HCT116 (cell line): ENCODE measurements around the gene SAMD1.

Source experiments
- CEBPB ChIP-seq: IDR thresholded peaks from 2 replicates; pipeline ENCODE4 v1.6.1; 2012; ENCODE audit warnings: low read depth
- EGR1 ChIP-seq: IDR thresholded peaks from 2 replicates; pipeline ENCODE4 v1.6.1; 2012; ENCODE audit warnings: low read depth
- EZH2 ChIP-seq: fragments of 200-600 bp; sonication (generic); IDR thresholded peaks from 2 replicates; pipeline ENCODE4 v1.6.1; 2017; ENCODE audit warnings: antibody characterized with exemption, mixed run types
- EZH2phosphoT487 ChIP-seq: fragments of 200-600 bp; IDR thresholded peaks from 2 replicates; pipeline ENCODE4 v1.6.1; 2018; ENCODE audit warnings: antibody characterized with exemption, borderline replicate concordance
- JUND ChIP-seq: IDR thresholded peaks from 2 replicates; pipeline ENCODE4 v1.6.1; 2012
- POLR2A ChIP-seq: IDR thresholded peaks from 2 replicates; pipeline ENCODE4 v1.7.0; 2011; ENCODE audit warnings: borderline replicate concordance; ENCODE audit not compliant: insufficient read depth, insufficient read length; ENCODE audit errors: extremely low read depth
- POLR2AphosphoS5 ChIP-seq: IDR thresholded peaks from 2 replicates; pipeline ENCODE4 v1.6.1; 2011; ENCODE audit warnings: mild to moderate bottlenecking, low read depth, low read length, moderate library complexity
- RAD21 ChIP-seq: IDR thresholded peaks from 2 replicates; pipeline ENCODE4 v1.6.1; 2012; ENCODE audit warnings: low read depth, mild to moderate bottlenecking
- YY1 ChIP-seq: IDR thresholded peaks from 2 replicates; pipeline ENCODE4 v1.6.1; 2011; ENCODE audit warnings: low read length, low read depth, moderate library complexity, mild to moderate bottlenecking; ENCODE audit not compliant: insufficient replicate concordance; ENCODE audit errors: extremely low read depth
- TF ChIP-seq, protein P1 (sequence below), 3 experiments: fragments of 200-600 bp in 1 of 3; sonication (generic) in 1 of 3; IDR thresholded peaks in 2 of 3; conservative IDR thresholded peaks in 1 of 3; 2 replicates each; pipeline ENCODE4 v1.5.1; 2012 to 2017; ENCODE audit warnings: low read depth in 2 of 3, low read length in 2 of 3, antibody characterized with exemption in 1 of 3, borderline replicate concordance in 1 of 3, control low read depth in 1 of 3, mild to moderate bottlenecking in 1 of 3, mixed read lengths in 1 of 3, mixed run types in 1 of 3, moderate library complexity in 1 of 3; ENCODE audit not compliant: insufficient read depth in 1 of 3
- TF ChIP-seq, protein P2 (sequence below): IDR thresholded peaks from 2 replicates; pipeline ENCODE4 v1.6.1; 2012; ENCODE audit warnings: low read depth
- TF ChIP-seq, protein P3 (sequence below): IDR thresholded peaks from 2 replicates; pipeline ENCODE4 v1.6.1; 2012

DNA sequence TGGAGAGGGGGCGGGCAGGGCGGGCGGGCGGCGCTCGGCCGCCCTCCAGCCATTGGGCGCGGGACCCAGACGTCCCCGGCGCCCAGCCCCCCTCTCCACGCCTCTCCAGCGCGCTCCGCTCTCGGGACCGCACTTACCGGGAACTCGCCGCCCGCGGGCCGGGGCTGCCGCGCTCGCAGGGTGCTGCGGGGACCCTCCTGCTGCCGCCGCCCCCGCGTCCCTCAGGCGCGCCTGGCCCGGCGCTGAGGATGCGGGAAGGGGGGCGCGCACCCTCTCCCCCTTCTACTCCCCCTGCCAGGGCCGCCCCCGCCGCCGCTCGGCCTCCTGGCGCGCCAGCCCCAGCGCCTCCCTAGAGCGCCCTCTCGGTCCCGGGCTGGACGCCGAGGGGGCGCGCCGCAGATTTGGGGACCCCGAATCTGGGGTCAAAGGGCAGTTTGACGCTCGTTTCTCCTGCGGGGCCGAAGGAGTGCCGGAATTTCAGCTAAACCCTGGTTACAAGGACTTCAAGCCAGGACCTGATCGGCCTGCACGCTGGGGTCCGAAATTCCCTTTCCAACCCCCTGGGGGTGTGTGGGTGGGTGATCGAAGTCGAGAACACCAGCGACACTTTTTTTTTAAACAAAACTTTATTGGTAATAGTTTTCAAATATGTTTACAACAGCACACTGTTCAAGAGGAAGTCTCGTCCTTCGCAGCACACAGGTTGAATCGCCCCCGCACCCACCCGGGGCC, 696 bp upstream of the SAMD1 start:
- TF ChIP-seq CEBPB (no peak), EZH2 (no peak), POLR2A (no peak), RAD21 (no peak), JUND (no peak), POLR2AphosphoS5 (peak; percentile 78), EGR1 (peak; percentile 79), EZH2phosphoT487 (no peak), YY1 (no peak)
- TF ChIP-seq, protein P1, sequence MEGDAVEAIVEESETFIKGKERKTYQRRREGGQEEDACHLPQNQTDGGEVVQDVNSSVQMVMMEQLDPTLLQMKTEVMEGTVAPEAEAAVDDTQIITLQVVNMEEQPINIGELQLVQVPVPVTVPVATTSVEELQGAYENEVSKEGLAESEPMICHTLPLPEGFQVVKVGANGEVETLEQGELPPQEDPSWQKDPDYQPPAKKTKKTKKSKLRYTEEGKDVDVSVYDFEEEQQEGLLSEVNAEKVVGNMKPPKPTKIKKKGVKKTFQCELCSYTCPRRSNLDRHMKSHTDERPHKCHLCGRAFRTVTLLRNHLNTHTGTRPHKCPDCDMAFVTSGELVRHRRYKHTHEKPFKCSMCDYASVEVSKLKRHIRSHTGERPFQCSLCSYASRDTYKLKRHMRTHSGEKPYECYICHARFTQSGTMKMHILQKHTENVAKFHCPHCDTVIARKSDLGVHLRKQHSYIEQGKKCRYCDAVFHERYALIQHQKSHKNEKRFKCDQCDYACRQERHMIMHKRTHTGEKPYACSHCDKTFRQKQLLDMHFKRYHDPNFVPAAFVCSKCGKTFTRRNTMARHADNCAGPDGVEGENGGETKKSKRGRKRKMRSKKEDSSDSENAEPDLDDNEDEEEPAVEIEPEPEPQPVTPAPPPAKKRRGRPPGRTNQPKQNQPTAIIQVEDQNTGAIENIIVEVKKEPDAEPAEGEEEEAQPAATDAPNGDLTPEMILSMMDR (IDR thresholded peaks at IDR 0.05 in 2 of 3, conservative IDR thresholded peaks at IDR 0.05 in 1 of 3; ENCODE audit: borderline replicate concordance in 1 of 3, insufficient read depth in 1 of 3, low read depth in 2 of 3, low read length in 2 of 3): peak; percentile 27 to 29 (median 29); a peak in 4 of 6 replicates
- TF ChIP-seq, protein P2, sequence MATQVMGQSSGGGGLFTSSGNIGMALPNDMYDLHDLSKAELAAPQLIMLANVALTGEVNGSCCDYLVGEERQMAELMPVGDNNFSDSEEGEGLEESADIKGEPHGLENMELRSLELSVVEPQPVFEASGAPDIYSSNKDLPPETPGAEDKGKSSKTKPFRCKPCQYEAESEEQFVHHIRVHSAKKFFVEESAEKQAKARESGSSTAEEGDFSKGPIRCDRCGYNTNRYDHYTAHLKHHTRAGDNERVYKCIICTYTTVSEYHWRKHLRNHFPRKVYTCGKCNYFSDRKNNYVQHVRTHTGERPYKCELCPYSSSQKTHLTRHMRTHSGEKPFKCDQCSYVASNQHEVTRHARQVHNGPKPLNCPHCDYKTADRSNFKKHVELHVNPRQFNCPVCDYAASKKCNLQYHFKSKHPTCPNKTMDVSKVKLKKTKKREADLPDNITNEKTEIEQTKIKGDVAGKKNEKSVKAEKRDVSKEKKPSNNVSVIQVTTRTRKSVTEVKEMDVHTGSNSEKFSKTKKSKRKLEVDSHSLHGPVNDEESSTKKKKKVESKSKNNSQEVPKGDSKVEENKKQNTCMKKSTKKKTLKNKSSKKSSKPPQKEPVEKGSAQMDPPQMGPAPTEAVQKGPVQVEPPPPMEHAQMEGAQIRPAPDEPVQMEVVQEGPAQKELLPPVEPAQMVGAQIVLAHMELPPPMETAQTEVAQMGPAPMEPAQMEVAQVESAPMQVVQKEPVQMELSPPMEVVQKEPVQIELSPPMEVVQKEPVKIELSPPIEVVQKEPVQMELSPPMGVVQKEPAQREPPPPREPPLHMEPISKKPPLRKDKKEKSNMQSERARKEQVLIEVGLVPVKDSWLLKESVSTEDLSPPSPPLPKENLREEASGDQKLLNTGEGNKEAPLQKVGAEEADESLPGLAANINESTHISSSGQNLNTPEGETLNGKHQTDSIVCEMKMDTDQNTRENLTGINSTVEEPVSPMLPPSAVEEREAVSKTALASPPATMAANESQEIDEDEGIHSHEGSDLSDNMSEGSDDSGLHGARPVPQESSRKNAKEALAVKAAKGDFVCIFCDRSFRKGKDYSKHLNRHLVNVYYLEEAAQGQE: no peak
- TF ChIP-seq, protein P3, sequence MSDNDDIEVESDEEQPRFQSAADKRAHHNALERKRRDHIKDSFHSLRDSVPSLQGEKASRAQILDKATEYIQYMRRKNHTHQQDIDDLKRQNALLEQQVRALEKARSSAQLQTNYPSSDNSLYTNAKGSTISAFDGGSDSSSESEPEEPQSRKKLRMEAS: no peak; the same call in 1 of the 2 replicates
